Neural crest cell (in vitro differentiated cells): ENCODE measurements around the gene FOSL1. TPM values are rescaled to one million over a fixed set of nuclear protein-coding genes. Genes with fewer than 3 reads are reported as not detected.

Experiments used
- DNase-seq: peaks from one replicate; pipeline ENCODE4 v3.0.0; 2021; ENCODE audit warnings: low read depth, mixed read lengths, low spot score
- H3K27ac Mint-ChIP-seq: one replicate; pipeline ENCODE4 v1.8.0; 2021; ENCODE audit warnings: mild to moderate bottlenecking, mixed read lengths; ENCODE audit not compliant: unreplicated experiment
- H3K27me3 Mint-ChIP-seq: 2 replicates; pipeline ENCODE4 v1.8.0; 2021; ENCODE audit warnings: low read depth, mild to moderate bottlenecking, mixed read lengths
- H3K36me3 Mint-ChIP-seq: 2 replicates; pipeline ENCODE4 v1.8.0; 2021; ENCODE audit warnings: low read depth, mild to moderate bottlenecking, mixed read lengths
- H3K4me1 Mint-ChIP-seq: 2 replicates; pipeline ENCODE4 v1.8.0; 2021; ENCODE audit warnings: mixed read lengths
- H3K4me3 Mint-ChIP-seq: one replicate; pipeline ENCODE4 v1.8.0; 2021; ENCODE audit warnings: mild to moderate bottlenecking, mixed read lengths
- H3K9me3 Mint-ChIP-seq: 2 replicates; pipeline ENCODE4 v1.8.0; 2021; ENCODE audit warnings: mixed read lengths
- CTCF ChIP-seq: fragments of 200-600 bp; sonication (generic); conservative IDR thresholded peaks from 2 replicates; pipeline ENCODE4 v1.5.0; 2021; ENCODE audit warnings: antibody characterized with exemption, mild to moderate bottlenecking
- total RNA-seq: library from RNA; stranded (reverse); gene quantifications from 2 replicates; pipeline ENCODE4 v1.2.1, GENCODE V29; 2021

The FOSL1 gene
- total RNA-seq, 1 donor from 2014 or later: 4.2 TPM

- Mint-ChIP-seq H3K4me3 (peak within 1 kb of the TSS; percentile 75), H3K9me3 (no peaks in the 10 kb centered on the region), H3K36me3 (no peaks in the 10 kb centered on the region), H3K27ac (peak within 1 kb of the TSS; percentile 36), H3K4me1 (peaks cover 18% of the 10 kb centered on the region), H3K27me3 (peaks cover 9% of the 10 kb centered on the region)
- TF ChIP-seq CTCF: no peak
- DNase-seq: peak; percentile 34
Measured at GRCh38 chr11:65945430-65945911, 45.3 kb upstream of the FOSL1 start, which contains the start of gene TSGA10IP. TSS of gene TSGA10IP (plus strand) at chr11:65945480. CDS start at chr11:65945676, 196 bp downstream.

- Mint-ChIP-seq H3K4me1 (peaks cover 18% of the 10 kb centered on the region), H3K9me3 (no peaks in the 10 kb centered on the region), H3K4me3 (no peak overlapping the region), H3K27me3 (peaks cover 9% of the 10 kb centered on the region), H3K36me3 (no peaks in the 10 kb centered on the region), H3K27ac (no peak overlapping the region)
- no peak for DNase-seq
- no peak for TF ChIP-seq CTCF
Measured at GRCh38 chr11:65944767-65945166, 44.6 kb upstream of the FOSL1 start.

GRCh38 chr11:65944191-65944590, 44.0 kb upstream of the FOSL1 start:
- no peaks in the 10 kb centered on the region for H3K36me3 Mint-ChIP-seq
- H3K9me3 Mint-ChIP-seq: no peaks in the 10 kb centered on the region
- DNase-seq: no peak
- H3K27me3 Mint-ChIP-seq: peaks cover 9% of the 10 kb centered on the region
- no peak overlapping the region for H3K4me3 Mint-ChIP-seq
- H3K27ac Mint-ChIP-seq: no peak overlapping the region
- peaks cover 18% of the 10 kb centered on the region for H3K4me1 Mint-ChIP-seq
- no peak for TF ChIP-seq CTCF

GRCh38 chr11:65942531-65942930, 42.3 kb upstream of the FOSL1 start:
- Mint-ChIP-seq H3K36me3 (no peaks in the 10 kb centered on the region), H3K27me3 (peaks cover 6% of the 10 kb centered on the region), H3K9me3 (no peaks in the 10 kb centered on the region), H3K27ac (peak overlapping the region; percentile 5), H3K4me1 (peaks cover 18% of the 10 kb centered on the region), H3K4me3 (no peak overlapping the region)
- no peak for DNase-seq
- no peak for TF ChIP-seq CTCF

GRCh38 chr11:65941720-65942310, 41.6 kb upstream of the FOSL1 start:
- no peak for TF ChIP-seq CTCF
- H3K9me3 Mint-ChIP-seq: no peaks in the 10 kb centered on the region
- no peak overlapping the region for H3K4me3 Mint-ChIP-seq
- peaks cover 18% of the 10 kb centered on the region for H3K4me1 Mint-ChIP-seq
- H3K36me3 Mint-ChIP-seq: no peaks in the 10 kb centered on the region
- no peak for DNase-seq
- peak overlapping the region; percentile 82 for H3K27ac Mint-ChIP-seq
- H3K27me3 Mint-ChIP-seq: peaks cover 9% of the 10 kb centered on the region
